OCI-LY1 (cell line): ENCODE measurements around the gene RET.

Source experiments
- H2AFZ ChIP-seq: fragments of 200-600 bp; sonication (generic), shearing (Covaris generic); 2 replicates; pipeline ENCODE4 v1.6.0; 2014; ENCODE audit warnings: antibody characterized with exemption, mild to moderate bottlenecking, low read length
- H3F3A ChIP-seq: fragments of 200-600 bp; sonication (generic), shearing (Covaris generic); 2 replicates; pipeline ENCODE4 v1.6.0; 2014; ENCODE audit warnings: mild to moderate bottlenecking, antibody characterized with exemption, low read length, moderate library complexity; ENCODE audit not compliant: insufficient read depth
- H3K27ac ChIP-seq: fragments of 200-600 bp; sonication (generic); 2 replicates; pipeline ENCODE4 v1.5.1; 2014; ENCODE audit warnings: low read length, mixed run types, mild to moderate bottlenecking, low read depth; ENCODE audit not compliant: poor library complexity, severe bottlenecking
- H3K27me3 ChIP-seq: fragments of 200-600 bp; sonication (generic); 2 replicates; pipeline ENCODE4 v1.6.0; 2014; ENCODE audit warnings: antibody characterized with exemption, mild to moderate bottlenecking, low read length, moderate library complexity; ENCODE audit not compliant: insufficient read depth
- H3K36me3 ChIP-seq: fragments of 200-600 bp; sonication (generic); 2 replicates; pipeline ENCODE4 v1.6.1; 2014; ENCODE audit warnings: mild to moderate bottlenecking, antibody characterized with exemption, low read length, moderate library complexity, mixed read lengths; ENCODE audit not compliant: insufficient read depth
- H3K4me1 ChIP-seq: fragments of 200-600 bp; sonication (generic); 2 replicates; pipeline ENCODE4 v1.5.1; 2014; ENCODE audit warnings: mild to moderate bottlenecking, low read length, moderate library complexity; ENCODE audit not compliant: insufficient read depth, severe bottlenecking
- H3K4me2 ChIP-seq: fragments of 200-600 bp; sonication (generic), shearing (Covaris generic); 2 replicates; pipeline ENCODE4 v1.6.1; 2014; ENCODE audit warnings: low read length
- H3K4me3 ChIP-seq: fragments of 200-600 bp; sonication (generic); 2 replicates; pipeline ENCODE4 v1.5.1; 2014; ENCODE audit warnings: low read length, low read depth, mild to moderate bottlenecking, mixed read lengths; ENCODE audit not compliant: poor library complexity, severe bottlenecking
- H3K79me2 ChIP-seq: fragments of 200-600 bp; shearing (Covaris generic); 2 replicates; pipeline ENCODE4 v1.6.1; 2016; ENCODE audit warnings: mixed run types, low read length, mixed read lengths; ENCODE audit not compliant: insufficient read depth
- H3K9ac ChIP-seq: fragments of 200-600 bp; sonication (generic), shearing (Covaris generic); 2 replicates; pipeline ENCODE4 v1.6.1; 2014; ENCODE audit warnings: mild to moderate bottlenecking, low read length, mixed read lengths
- H3K9me2 ChIP-seq: fragments of 200-600 bp; sonication (generic), shearing (Covaris generic); 2 replicates; pipeline ENCODE4 v1.6.1; 2014; ENCODE audit warnings: low read depth, mild to moderate bottlenecking, low read length, mixed read lengths
- H3K9me3 ChIP-seq: fragments of 200-600 bp; shearing (Covaris generic); 2 replicates; pipeline ENCODE4 v1.6.1; 2014; ENCODE audit warnings: low read length, mixed read lengths
- H4K20me1 ChIP-seq: fragments of 200-600 bp; sonication (generic), shearing (Covaris generic); 2 replicates; pipeline ENCODE4 v1.6.0; 2016; ENCODE audit warnings: mild to moderate bottlenecking, low read length; ENCODE audit not compliant: insufficient read depth
- CTCF ChIP-seq: fragments of 200-600 bp; sonication (generic), shearing (Covaris generic); IDR thresholded peaks from 2 replicates; pipeline ENCODE4 v1.5.1; 2017; ENCODE audit warnings: mild to moderate bottlenecking, antibody characterized with exemption, low read length, moderate library complexity, mixed read lengths
- EZH2 ChIP-seq: fragments of 200-600 bp; sonication (generic), shearing (Covaris generic); IDR thresholded peaks from 2 replicates; pipeline ENCODE4 v1.8.0; 2017; ENCODE audit warnings: borderline replicate concordance, mixed run types, mild to moderate bottlenecking, antibody characterized with exemption, low read length, moderate library complexity, mixed read lengths

The RET gene

DNA sequence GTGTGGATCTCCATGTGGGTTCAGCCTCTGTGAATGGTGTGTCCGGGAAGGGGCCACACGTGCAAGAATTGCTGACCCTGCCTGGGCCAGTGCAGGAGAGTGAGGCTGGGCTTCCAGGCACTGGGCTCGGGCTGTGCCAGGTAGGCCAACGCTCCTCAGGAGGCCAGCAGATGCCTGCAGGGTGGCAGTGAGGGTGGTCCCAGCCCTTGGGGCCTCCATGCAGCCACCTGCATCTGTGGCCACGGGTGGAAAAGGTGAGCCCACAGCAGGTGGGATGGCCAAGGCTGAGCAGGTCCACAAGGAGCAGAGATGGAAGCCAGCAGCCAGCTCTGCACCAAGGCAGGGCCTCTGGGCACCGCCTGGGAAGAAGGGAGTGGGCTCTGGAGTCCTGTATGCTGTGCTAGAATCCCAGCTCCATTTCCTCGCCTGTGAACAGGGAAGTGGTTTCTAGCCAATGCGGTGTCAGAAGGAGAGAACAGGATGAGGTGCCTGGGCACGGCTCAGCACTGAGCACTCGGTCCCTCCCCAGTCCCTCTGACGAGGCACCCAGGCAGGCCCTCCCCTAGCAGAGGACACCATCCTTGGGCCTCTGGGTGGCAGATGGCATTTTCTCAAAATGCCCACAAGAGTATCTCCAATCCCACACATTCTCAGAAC, 31.1 kb upstream of the RET start:
- Histone ChIP-seq H3K9ac (no peak overlapping the region), H3K4me3 (no peak overlapping the region), H3K27ac (no peak overlapping the region)

DNA sequence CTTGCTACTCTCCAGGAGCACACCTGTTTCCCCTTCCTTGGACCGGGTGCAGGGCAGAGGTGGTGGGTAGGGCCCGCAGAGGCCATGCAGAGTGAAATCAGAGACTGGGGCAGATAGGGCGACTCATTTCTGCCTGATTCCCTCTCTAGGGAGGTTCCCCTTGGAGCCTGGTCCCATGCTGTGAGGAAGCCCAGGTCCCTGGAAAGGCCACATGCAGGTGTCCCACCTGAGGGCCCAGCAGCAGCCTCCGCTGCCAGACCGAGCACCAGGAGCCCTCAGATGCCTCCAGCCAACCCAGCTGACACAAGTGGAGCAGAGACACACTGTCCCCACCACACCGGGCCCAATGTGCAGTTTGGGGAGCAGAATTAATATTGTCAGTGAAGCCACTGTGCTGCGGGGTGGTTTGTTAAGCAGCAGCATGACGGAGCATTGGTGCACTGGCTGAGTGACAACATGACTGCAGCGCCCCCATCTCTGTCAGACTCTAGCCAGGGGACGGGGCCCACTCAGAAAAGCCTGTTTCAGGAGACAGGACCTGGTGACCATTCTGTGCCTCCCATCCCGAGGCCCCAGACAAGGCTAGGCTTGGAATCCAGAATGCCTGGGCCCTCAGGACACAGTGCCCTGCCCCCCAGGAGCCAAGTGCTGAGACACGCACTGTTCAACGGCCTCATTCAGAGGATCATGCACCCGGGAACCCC, 30.4 kb upstream of the RET start:
- TF ChIP-seq EZH2 = no peak
- TF ChIP-seq CTCF = peak; percentile 8; the same call in 1 of the 2 replicates
- H4K20me1 ChIP-seq = no peaks in the 10 kb centered on the region
- H3K9ac ChIP-seq = no peak overlapping the region
- no peaks in the 10 kb centered on the region for H3F3A ChIP-seq
- no peaks in the 10 kb centered on the region for H3K9me2 ChIP-seq
- H3K4me2 ChIP-seq = no peak overlapping the region
- H2AFZ ChIP-seq = no peak overlapping the region
- H3K36me3 ChIP-seq = no peaks in the 10 kb centered on the region
- no peaks in the 10 kb centered on the region; the same call in 1 of the 2 replicates for H3K27me3 ChIP-seq
- H3K27ac ChIP-seq = no peak overlapping the region
- H3K9me3 ChIP-seq = no peaks in the 10 kb centered on the region
- H3K79me2 ChIP-seq = no peaks in the 10 kb centered on the region
- no peak overlapping the region for H3K4me3 ChIP-seq
- H3K4me1 ChIP-seq = no peaks in the 10 kb centered on the region

More for the DNA sequence above, 31.1 kb upstream of the RET start:
- Histone ChIP-seq H3F3A (no peaks in the 10 kb centered on the region), H3K9me3 (no peaks in the 10 kb centered on the region), H3K4me1 (no peaks in the 10 kb centered on the region), H3K27me3 (no peaks in the 10 kb centered on the region; the same call in 1 of the 2 replicates), H2AFZ (no peak overlapping the region), H3K9me2 (no peaks in the 10 kb centered on the region), H3K4me2 (no peak overlapping the region), H3K79me2 (no peaks in the 10 kb centered on the region), H3K36me3 (no peaks in the 10 kb centered on the region), H4K20me1 (no peaks in the 10 kb centered on the region)
- TF ChIP-seq CTCF (no peak), EZH2 (no peak)

- H2AFZ ChIP-seq = no peak overlapping the region
- no peak overlapping the region for H3K27ac ChIP-seq
- no peaks in the 10 kb centered on the region; the same call in 1 of the 2 replicates for H3K27me3 ChIP-seq
- H3K9me2 ChIP-seq = no peaks in the 10 kb centered on the region
- H3K4me2 ChIP-seq = no peak overlapping the region
- H4K20me1 ChIP-seq = no peaks in the 10 kb centered on the region
- H3K79me2 ChIP-seq = no peaks in the 10 kb centered on the region
- H3K4me1 ChIP-seq = no peaks in the 10 kb centered on the region
- H3K9me3 ChIP-seq = no peaks in the 10 kb centered on the region
- H3K4me3 ChIP-seq = no peak overlapping the region
- no peak for TF ChIP-seq CTCF
- no peak for TF ChIP-seq EZH2
- no peaks in the 10 kb centered on the region for H3K36me3 ChIP-seq
- no peak overlapping the region for H3K9ac ChIP-seq
- H3F3A ChIP-seq = no peaks in the 10 kb centered on the region
Measured at GRCh38 chr10:43047288-43047970, 29.4 kb upstream of the RET start.
